LNCAP (cell line): ENCODE data around the gene CHRNA4.

Experiments used
- TF ChIP-seq, protein P1 (sequence below): fragments of 450-650 bp; IDR thresholded peaks from 2 replicates; pipeline ENCODE4 v1.5.1; 2017; ENCODE audit warnings: mild to moderate bottlenecking

Gene CHRNA4

GRCh38 chr20:63335711-63336110 lies 25.4 kb downstream of the CHRNA4 start:
- TF ChIP-seq, protein P1, sequence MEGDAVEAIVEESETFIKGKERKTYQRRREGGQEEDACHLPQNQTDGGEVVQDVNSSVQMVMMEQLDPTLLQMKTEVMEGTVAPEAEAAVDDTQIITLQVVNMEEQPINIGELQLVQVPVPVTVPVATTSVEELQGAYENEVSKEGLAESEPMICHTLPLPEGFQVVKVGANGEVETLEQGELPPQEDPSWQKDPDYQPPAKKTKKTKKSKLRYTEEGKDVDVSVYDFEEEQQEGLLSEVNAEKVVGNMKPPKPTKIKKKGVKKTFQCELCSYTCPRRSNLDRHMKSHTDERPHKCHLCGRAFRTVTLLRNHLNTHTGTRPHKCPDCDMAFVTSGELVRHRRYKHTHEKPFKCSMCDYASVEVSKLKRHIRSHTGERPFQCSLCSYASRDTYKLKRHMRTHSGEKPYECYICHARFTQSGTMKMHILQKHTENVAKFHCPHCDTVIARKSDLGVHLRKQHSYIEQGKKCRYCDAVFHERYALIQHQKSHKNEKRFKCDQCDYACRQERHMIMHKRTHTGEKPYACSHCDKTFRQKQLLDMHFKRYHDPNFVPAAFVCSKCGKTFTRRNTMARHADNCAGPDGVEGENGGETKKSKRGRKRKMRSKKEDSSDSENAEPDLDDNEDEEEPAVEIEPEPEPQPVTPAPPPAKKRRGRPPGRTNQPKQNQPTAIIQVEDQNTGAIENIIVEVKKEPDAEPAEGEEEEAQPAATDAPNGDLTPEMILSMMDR, result no peak

GRCh38 chr20:63334356-63334755 lies 26.8 kb downstream of the CHRNA4 start:
- TF ChIP-seq, protein P1, result no peak

DNA sequence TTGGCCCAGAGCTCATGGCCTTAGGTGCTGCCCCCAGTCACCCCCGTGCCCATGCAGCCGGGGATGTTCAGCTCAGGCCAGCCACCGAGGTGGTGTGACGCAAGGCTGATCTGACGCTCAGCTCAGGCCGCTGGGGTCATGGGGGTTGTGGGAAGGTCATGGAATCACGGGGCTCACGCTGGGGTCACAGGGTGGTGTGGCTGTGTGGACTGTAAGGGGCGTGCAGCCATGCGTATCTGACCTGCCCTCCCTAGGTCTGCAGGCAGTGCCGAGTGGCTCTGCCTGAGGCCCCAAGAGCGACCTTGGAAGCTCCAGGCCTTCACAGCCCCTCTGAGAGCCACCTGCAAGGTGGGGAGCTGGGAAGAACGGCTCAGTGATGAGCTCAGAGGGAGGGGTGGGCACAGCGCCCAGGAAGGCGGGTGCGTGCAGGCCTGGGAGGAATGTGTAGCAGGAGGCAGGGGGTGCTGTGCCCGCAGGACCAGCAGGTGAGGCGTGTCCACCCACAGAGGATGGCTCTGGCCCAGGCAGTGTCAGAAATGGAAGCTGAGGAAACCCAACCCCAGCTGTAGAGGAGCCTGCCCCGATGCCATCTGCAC lies 27.8 kb downstream of the CHRNA4 start:
- TF ChIP-seq, protein P1, result no peak

DNA sequence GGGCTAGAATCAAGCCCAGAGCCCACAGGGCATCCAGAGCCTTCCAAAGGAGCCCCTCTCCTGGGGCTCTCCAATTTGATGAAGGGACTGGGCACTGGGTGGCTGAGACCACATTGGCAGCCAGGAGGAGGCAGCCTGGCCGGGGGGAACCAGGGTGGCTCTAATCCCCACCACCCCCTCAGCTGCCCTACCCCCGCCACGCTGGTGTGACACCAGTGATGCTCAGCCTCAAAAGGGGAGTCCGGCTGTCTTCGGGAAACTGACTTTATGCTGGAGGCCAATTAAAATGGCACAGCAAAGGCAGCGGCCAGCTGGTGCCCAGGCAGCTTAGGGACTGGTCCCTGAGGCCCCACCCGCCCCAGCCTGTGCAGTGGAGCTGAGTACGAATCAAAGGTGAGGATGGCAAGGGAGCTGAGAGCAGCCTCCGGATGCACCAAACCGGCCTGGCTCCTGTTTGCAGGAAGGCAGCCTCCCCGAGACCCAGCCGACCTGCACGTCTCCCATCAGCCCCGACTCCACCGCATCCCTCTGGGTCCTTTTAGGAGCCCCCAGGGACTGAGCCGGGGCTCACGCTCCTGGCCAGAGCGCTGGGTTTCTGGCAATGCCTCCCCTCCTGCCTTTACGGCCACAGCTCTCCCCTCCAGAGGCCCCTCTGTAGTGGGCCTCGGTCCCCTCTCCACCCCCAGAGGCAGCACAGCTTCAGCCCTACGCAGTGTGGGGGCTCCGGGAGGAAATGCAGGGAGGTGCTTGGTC lies 28.5 kb downstream of the CHRNA4 start:
- TF ChIP-seq, protein P1, result no peak

DNA sequence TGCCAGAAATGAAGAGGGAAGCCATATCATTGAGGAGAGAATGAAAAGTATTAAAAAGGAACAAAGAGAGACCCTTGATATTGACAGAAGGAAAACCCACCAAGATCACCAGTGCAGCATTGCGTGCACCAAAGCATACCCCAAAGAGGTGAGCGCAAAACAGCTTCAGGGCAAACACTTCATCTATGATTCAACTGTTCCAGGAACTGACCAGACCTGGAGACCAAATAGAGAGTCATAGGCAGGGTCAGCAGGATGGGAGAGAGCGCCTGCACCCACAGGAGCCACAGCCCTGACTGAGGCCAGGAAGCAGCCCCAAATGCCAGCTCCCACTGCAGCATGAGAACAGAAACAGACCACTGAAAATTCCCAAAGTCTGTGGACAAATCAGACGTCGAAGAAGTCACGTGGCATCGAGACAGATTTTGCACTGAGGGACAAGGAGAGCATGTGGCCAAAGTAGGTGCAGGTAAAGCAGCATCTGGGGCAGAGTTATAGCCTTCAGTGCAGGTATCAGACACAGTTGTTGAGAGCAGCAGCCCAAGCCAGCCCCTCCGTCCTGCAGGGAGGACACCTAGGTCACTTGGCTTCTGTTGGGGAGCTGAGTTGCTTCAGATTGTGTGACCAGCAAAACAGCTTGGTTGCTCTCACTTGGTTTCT lies 29.3 kb downstream of the CHRNA4 start:
- TF ChIP-seq, protein P1, result no peak

DNA sequence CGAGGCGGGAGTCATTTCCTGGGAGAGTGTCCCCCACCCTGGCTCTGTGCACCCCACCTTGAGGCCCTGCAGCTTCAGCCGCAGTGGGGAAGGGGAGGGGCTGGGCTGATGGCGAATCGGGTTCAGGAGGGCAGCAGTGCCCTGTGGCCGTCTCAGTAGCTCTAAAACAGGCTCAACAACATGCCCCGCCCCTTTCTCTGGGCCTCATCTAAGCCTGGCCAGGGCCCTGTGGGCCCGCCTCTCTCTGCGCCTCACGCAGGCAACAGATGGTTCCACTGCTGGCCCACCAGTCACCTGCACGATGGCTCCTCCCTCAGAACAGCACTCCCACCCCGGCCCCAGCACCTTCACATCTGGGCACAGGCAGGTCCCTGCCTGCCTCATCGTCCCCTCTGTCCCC lies 30.2 kb downstream of the CHRNA4 start:
- TF ChIP-seq, protein P1, result no peak

- TF ChIP-seq, protein P1, result no peak
Observed at GRCh38 chr20:63330084-63330760, 30.9 kb downstream of the CHRNA4 start.
